HL-60/S4 treated with phorbol 12-myristate 13-acetate at 8.2 ng/mL for 4 days and 3 days (cell line): Measurements from ENCODE around the gene ZNF778.

Experiments used
- in situ Hi-C: fragments of 300-500 bp; cut with MboI; formaldehyde crosslinking; loops from 2 replicates; pipeline ENCODE4 v1.15.0; 2022; ENCODE audit warnings: low sequenced_read_pairs

ZNF778 gene

GRCh38 chr16:89193576-89194293 lies 23.8 kb upstream of the ZNF778 start:
- in situ Hi-C loops, result no loop called here

GRCh38 chr16:89194340-89195311 lies 22.9 kb upstream of the ZNF778 start:
- in situ Hi-C loops, result no loop called here

GRCh38 chr16:89195521-89196171 lies 21.9 kb upstream of the ZNF778 start:
- in situ Hi-C loops, result no loop called here

GRCh38 chr16:89197033-89197632 lies 20.4 kb upstream of the ZNF778 start:
- in situ Hi-C loops, result no loop called here

GRCh38 chr16:89197633-89198416 lies 19.7 kb upstream of the ZNF778 start:
- in situ Hi-C loops, result no loop called here

- in situ Hi-C loops, result no loop called here
These were observed 18.9 kb upstream of the ZNF778 start for GRCh38 chr16:89198417-89199240.

GRCh38 chr16:89199241-89200123 lies 18.0 kb upstream of the ZNF778 start:
- in situ Hi-C loops, result no loop called here

- in situ Hi-C loops, result no loop called here
These were observed 17.2 kb upstream of the ZNF778 start, which contains the start of gene SLC22A31 for GRCh38 chr16:89200124-89200849. TSS of gene SLC22A31 (minus strand) at chr16:89200537. CDS start at chr16:89200501, 36 bp downstream.

GRCh38 chr16:89200850-89201411 lies 16.6 kb upstream of the ZNF778 start:
- in situ Hi-C loops, result no loop called here

- in situ Hi-C loops, result no loop called here
These were observed 15.8 kb upstream of the ZNF778 start for GRCh38 chr16:89201439-89202377.

- in situ Hi-C loops, result no loop called here
These were observed 14.9 kb upstream of the ZNF778 start for GRCh38 chr16:89202422-89203215.

- in situ Hi-C loops, result no loop called here
These were observed 9.5 kb upstream of the ZNF778 start for GRCh38 chr16:89207993-89208392.

- in situ Hi-C loops, result no loop called here
These were observed 7.9 kb upstream of the ZNF778 start for GRCh38 chr16:89209522-89210044.

GRCh38 chr16:89210165-89210903 lies 7.2 kb upstream of the ZNF778 start:
- in situ Hi-C loops, result no loop called here
